Endothelial cell of umbilical vein (primary cell): ENCODE data around the gene GPAM. TPM values are rescaled to one million over a fixed set of nuclear protein-coding genes. Genes with fewer than 3 reads are reported as not detected.

Source experiments
- BruUV-seq: library from RNA; stranded (reverse); fragments of 400-500 nt; replicated peaks from 2 replicates; lab custom pipeline; 2021; lab: Mats Ljungman, UMichigan
- CTCF ChIA-PET: fragments of 300-600, 350-600 bp; sonication (Branson Sonifier 250); formaldehyde crosslinking; loops from one replicate; lab custom pipeline; 2021; ENCODE audit warnings: antibody characterized with exemption, inconsistent platforms; lab: Charles Lee
- POLR2A ChIA-PET: fragments of 300-600, 350-600 bp; sonication (Branson Sonifier 250); formaldehyde crosslinking; loops from one replicate; lab custom pipeline; 2021; ENCODE audit warnings: antibody characterized with exemption, inconsistent platforms; lab: Charles Lee
- DNase-seq: peaks from one replicate; pipeline ENCODE4 v3.0.0-alpha.2; 2011; ENCODE audit warnings: low read depth, low spot score
- FAIRE-seq: peaks from 2 replicates; lab custom pipeline; 2011; peaks lifted over from hg19 to GRCh38; lab: Jason Lieb, UNC
- H2AFZ ChIP-seq: 2 replicates; pipeline ENCODE4 v1.6.0; 2012; ENCODE audit warnings: low read depth, low read length, control low read depth, inconsistent platforms
- H3K27ac ChIP-seq: 2 replicates; pipeline ENCODE4 v1.5.1; 2011; ENCODE audit warnings: low read depth, mild to moderate bottlenecking, control low read depth, low read length, moderate library complexity; ENCODE audit not compliant: insufficient read depth
- H3K27me3 ChIP-seq, 2 experiments: 2 replicates each; pipeline versions ENCODE4 v1.6.0 to v1.6.1; 2011; ENCODE audit warnings: low read length in 2 of 2, mixed read lengths in 1 of 2; ENCODE audit not compliant: control insufficient read depth in 2 of 2, insufficient read depth in 2 of 2
- H3K36me3 ChIP-seq, 2 experiments: 2 replicates in 1 of 2; 3 replicates in 1 of 2; pipeline ENCODE4 v1.5.1; 2011; ENCODE audit warnings: low read length in 2 of 2, mild to moderate bottlenecking in 1 of 2, moderate library complexity in 1 of 2; ENCODE audit not compliant: control insufficient read depth in 2 of 2, insufficient read depth in 2 of 2; ENCODE audit errors: extremely low read depth in 1 of 2
- H3K4me1 ChIP-seq: 3 replicates; pipeline ENCODE4 v1.5.1; 2011; ENCODE audit warnings: mild to moderate bottlenecking, low read length; ENCODE audit not compliant: control insufficient read depth, insufficient read depth; ENCODE audit errors: extremely low read depth
- H3K4me2 ChIP-seq: 2 replicates; pipeline ENCODE4 v1.6.1; 2011; ENCODE audit warnings: low read length, control low read depth, mixed read lengths; ENCODE audit not compliant: insufficient read depth
- H3K4me3 ChIP-seq, 3 experiments: fragments of 200-600 bp in 1 of 3; sonication (generic), shearing (Covaris generic) in 1 of 3; replicated peaks in 1 of 3; 2 replicates each; pipeline ENCODE4 v1.5.1; 2011 to 2016; ENCODE audit warnings: control low read depth in 3 of 3, low read length in 3 of 3, mild to moderate bottlenecking in 2 of 3, inconsistent platforms in 1 of 3, low read depth in 1 of 3, moderate library complexity in 1 of 3; ENCODE audit not compliant: insufficient read depth in 1 of 3
- H3K79me2 ChIP-seq: 2 replicates; pipeline ENCODE4 v1.6.0; 2012; ENCODE audit warnings: low read length, inconsistent platforms; ENCODE audit not compliant: control insufficient read depth, insufficient read depth
- H3K9ac ChIP-seq: replicated peaks from 2 replicates; pipeline ENCODE3; 2011; ENCODE audit warnings: low read length, control low read depth; ENCODE audit not compliant: insufficient read depth; ENCODE audit errors: extremely low read depth
- H3K9me1 ChIP-seq: replicated peaks from 3 replicates; pipeline ENCODE4 v1.6.0; 2011; ENCODE audit warnings: mild to moderate bottlenecking, low read length; ENCODE audit not compliant: control insufficient read depth, insufficient read depth; ENCODE audit errors: extremely low read depth
- H3K9me3 ChIP-seq: replicated peaks from 2 replicates; pipeline ENCODE4 v1.5.1; 2012; ENCODE audit warnings: low read length, inconsistent platforms; ENCODE audit not compliant: control insufficient read depth, insufficient read depth
- H4K20me1 ChIP-seq: replicated peaks from 2 replicates; pipeline ENCODE3; 2011; ENCODE audit warnings: mild to moderate bottlenecking, low read length; ENCODE audit not compliant: control insufficient read depth, insufficient read depth; ENCODE audit errors: extremely low read depth
- EZH2 ChIP-seq: IDR thresholded peaks from 2 replicates; pipeline ENCODE4 v1.6.1; 2012; ENCODE audit warnings: borderline replicate concordance, low read depth, mild to moderate bottlenecking, moderate library complexity, low read length, inconsistent platforms; ENCODE audit not compliant: severe bottlenecking
- FOS ChIP-seq: IDR thresholded peaks from 2 replicates; pipeline ENCODE4 v1.6.1; 2011; ENCODE audit warnings: mild to moderate bottlenecking, low read length, moderate library complexity, borderline replicate concordance; ENCODE audit not compliant: insufficient read depth
- GATA2 ChIP-seq: IDR thresholded peaks from 2 replicates; pipeline ENCODE4 v1.7.0; 2011; ENCODE audit warnings: low read depth, mild to moderate bottlenecking, moderate library complexity, mixed read lengths, low read length; ENCODE audit not compliant: insufficient read length, insufficient read depth
- JUN ChIP-seq: IDR thresholded peaks from 2 replicates; pipeline ENCODE4 v1.6.1; 2011; ENCODE audit warnings: borderline replicate concordance, low read depth; ENCODE audit not compliant: insufficient read length, insufficient read depth
- MYC ChIP-seq: IDR thresholded peaks from one replicate; pipeline ENCODE4 v1.6.1; 2011; ENCODE audit warnings: mild to moderate bottlenecking, low read depth, low read length
- POLR2A ChIP-seq: IDR thresholded peaks from 2 replicates; pipeline ENCODE4 v1.6.1; 2012; ENCODE audit warnings: low read depth, mild to moderate bottlenecking, control low read depth, low read length
- POLR2AphosphoS5 ChIP-seq: IDR thresholded peaks from 2 replicates; pipeline ENCODE4 v1.6.1; 2012; ENCODE audit warnings: low read depth, mild to moderate bottlenecking, control low read depth, low read length, moderate library complexity; ENCODE audit not compliant: insufficient read depth
- dilution Hi-C: fragments of 300-500 bp; cut with MboI; formaldehyde crosslinking; loops from one replicate; pipeline ENCODE4 v1.15.0; 2019; ENCODE audit warnings: low sequenced_read_pairs; ENCODE audit not compliant: extremely low pct_ligation_motif_present
- intact Hi-C: fragments of 100-400 bp; cut with micrococcal nuclease; formaldehyde crosslinking; loops from one replicate; pipeline ENCODE4 v1.10.0; 2022
- polyA plus RNA-seq, 4 experiments: library from polyadenylated mRNA; depleted of rRNA in 3 of 4; stranded (reverse) in 3 of 4; unstranded in 1 of 4; fragments of >200 nt; gene quantifications; 2 replicates each; pipeline versions ENCODE4 v1.2.1 to v1.2.3, GENCODE V29; 2011 to 2012; ENCODE audit warnings: missing spikeins in 1 of 4
- total RNA-seq: library from RNA; stranded (reverse); gene quantifications from 2 replicates; pipeline ENCODE4 v1.2.3, GENCODE V29; 2021
- TF ChIP-seq, protein P1 (sequence below): IDR thresholded peaks from 2 replicates; pipeline ENCODE4 v1.6.1; 2011; ENCODE audit not compliant: insufficient read depth, insufficient read length
- TF ChIP-seq, protein P2 (sequence below), 2 donors: IDR thresholded peaks; 1 replicate in 1 of 2; 2 replicates in 1 of 2; pipeline ENCODE4 v1.5.1; 2011; ENCODE audit warnings: low read length in 2 of 2, mild to moderate bottlenecking in 2 of 2, moderate library complexity in 2 of 2, control low read depth in 1 of 2, inconsistent platforms in 1 of 2, low read depth in 1 of 2; ENCODE audit not compliant: insufficient read depth in 1 of 2; ENCODE audit errors: extremely low read depth in 1 of 2

Gene GPAM
- total and polyA plus RNA-seq, 2 donors (not counting 3 experiments of a cell fraction or from before 2014, with no cell fraction given): 3.4 to 9.7 TPM

DNA sequence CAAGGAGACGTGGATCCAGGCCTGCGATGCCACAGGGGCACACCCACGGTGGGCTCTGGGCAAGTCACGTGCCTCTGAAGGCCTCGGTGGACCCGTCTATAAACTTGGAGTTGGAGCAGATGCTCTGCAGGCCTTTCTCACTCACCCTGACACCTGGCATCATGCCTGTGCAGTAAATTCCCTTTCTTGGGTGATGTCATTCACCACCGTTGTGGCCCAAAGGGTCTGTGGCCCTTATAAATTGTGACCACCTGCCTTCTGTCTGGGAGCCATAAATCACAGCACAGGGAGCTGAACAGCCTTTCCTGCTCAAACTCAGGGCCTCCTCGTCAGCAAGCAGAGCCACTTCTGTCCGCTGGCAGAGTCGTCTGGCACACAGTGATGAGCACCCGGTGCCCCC, 52.2 kb downstream of the GPAM start:
- H2AFZ ChIP-seq: no peak overlapping the region
- TF ChIP-seq EZH2 (no peak), FOS (no peak), MYC (no peak), POLR2A (no peak), JUN (no peak), POLR2AphosphoS5 (no peak), GATA2 (no peak)
- TF ChIP-seq, protein P1, sequence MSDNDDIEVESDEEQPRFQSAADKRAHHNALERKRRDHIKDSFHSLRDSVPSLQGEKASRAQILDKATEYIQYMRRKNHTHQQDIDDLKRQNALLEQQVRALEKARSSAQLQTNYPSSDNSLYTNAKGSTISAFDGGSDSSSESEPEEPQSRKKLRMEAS: no peak
- TF ChIP-seq, protein P2, sequence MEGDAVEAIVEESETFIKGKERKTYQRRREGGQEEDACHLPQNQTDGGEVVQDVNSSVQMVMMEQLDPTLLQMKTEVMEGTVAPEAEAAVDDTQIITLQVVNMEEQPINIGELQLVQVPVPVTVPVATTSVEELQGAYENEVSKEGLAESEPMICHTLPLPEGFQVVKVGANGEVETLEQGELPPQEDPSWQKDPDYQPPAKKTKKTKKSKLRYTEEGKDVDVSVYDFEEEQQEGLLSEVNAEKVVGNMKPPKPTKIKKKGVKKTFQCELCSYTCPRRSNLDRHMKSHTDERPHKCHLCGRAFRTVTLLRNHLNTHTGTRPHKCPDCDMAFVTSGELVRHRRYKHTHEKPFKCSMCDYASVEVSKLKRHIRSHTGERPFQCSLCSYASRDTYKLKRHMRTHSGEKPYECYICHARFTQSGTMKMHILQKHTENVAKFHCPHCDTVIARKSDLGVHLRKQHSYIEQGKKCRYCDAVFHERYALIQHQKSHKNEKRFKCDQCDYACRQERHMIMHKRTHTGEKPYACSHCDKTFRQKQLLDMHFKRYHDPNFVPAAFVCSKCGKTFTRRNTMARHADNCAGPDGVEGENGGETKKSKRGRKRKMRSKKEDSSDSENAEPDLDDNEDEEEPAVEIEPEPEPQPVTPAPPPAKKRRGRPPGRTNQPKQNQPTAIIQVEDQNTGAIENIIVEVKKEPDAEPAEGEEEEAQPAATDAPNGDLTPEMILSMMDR (IDR thresholded peaks at IDR 0.05; ENCODE audit: extremely low read depth in 1 of 2, insufficient read depth in 1 of 2, low read depth in 1 of 2, low read length in 2 of 2): no peak
- CTCF ChIA-PET: no interaction called here
- H4K20me1 ChIP-seq: no peaks in the 10 kb centered on the region
- no peak overlapping the region for H3K27ac ChIP-seq
- no peak overlapping the region for H3K4me2 ChIP-seq
- POLR2A ChIA-PET: no interaction called here
- no peak overlapping the region for H3K4me3 ChIP-seq
- no peak overlapping the region for H3K9ac ChIP-seq
- no peaks in the 10 kb centered on the region for H3K36me3 ChIP-seq
- H3K9me3 ChIP-seq: no peaks in the 10 kb centered on the region
- H3K79me2 ChIP-seq: no peaks in the 10 kb centered on the region
- DNase-seq (no peak), FAIRE-seq (no peak)
- H3K4me1 ChIP-seq: no peaks in the 10 kb centered on the region
- H3K9me1 ChIP-seq: no peaks in the 10 kb centered on the region
- intact Hi-C loops (no loop called here), dilution Hi-C loops (no loop called here)
- no TSS peak for BruUV-seq
- H3K27me3 ChIP-seq: no peaks in the 10 kb centered on the region
